ENCODE measurements around the gene PFDN1. TPM values are rescaled to one million over a fixed set of nuclear protein-coding genes. Genes with fewer than 3 reads are reported as not detected.

Gene PFDN1
- total and polyA plus RNA-seq, 9 of the 15 experiments (the other 6 are each of a cell fraction or from before 2014, with no cell fraction given) = 45.5 to 215 (median 78.0) TPM

GRCh38 chr5:140338336-140338735 is 35.4 kb upstream of the PFDN1 start:
- no peaks in the 10 kb centered on the region for H4K20me1 ChIP-seq (replicated peaks; ENCODE audit: control insufficient read depth, insufficient read depth, low read length)
- ChIA-PET CTCF (ENCODE audit: low intra/inter-chr PET ratio) (no interaction called here), POLR2A (interaction anchor here (1.5 kb wide), 1 partner anchor 13 kb away, joined by 4 read pairs; no protein-coding TSS in a partner anchor)
- intact Hi-C loops (cut with micrococcal nuclease) = no loop called here
- H3K4me3 ChIP-seq = no peak overlapping the region
- H3K9ac ChIP-seq (ENCODE audit: insufficient read depth in 1 of 2, low read depth in 2 of 2, low read length in 2 of 2) = no peak overlapping the region
- H3K79me2 ChIP-seq (ENCODE audit: control insufficient read depth, insufficient read depth, low read length) = no peaks in the 10 kb centered on the region
- no peak for DNase-seq (ENCODE audit: extremely low read depth in 1 of 4, low spot score in 3 of 4)
- no peak overlapping the region for H3K4me2 ChIP-seq (ENCODE audit: insufficient read depth, low read length)
- no peak overlapping the region for H3K27ac ChIP-seq (ENCODE audit: extremely low read depth, low read depth, low read length)
- FAIRE-seq = no peak
- H3K4me1 ChIP-seq (replicated peaks in 1 of 2; ENCODE audit: control insufficient read depth in 2 of 2, insufficient read depth in 2 of 2, low read length in 2 of 2) = peaks cover 0 to 7% of the 10 kb centered on the region in 2 experiments; a peak in 1 of 5 replicates
- no peak for ATAC-seq
- WGBS (ENCODE audit: insufficient coverage, low coverage, missing lambda C conversion rate) = 15% methylated on average over 3 of the region's 3 CpGs
- H2AFZ ChIP-seq (ENCODE audit: low read depth, low read length) = no peak overlapping the region
- H3K9me3 ChIP-seq (replicated peaks; ENCODE audit: control insufficient read depth, insufficient read depth, low read depth, low read length) = no peaks in the 10 kb centered on the region
- H3K9me1 ChIP-seq (ENCODE audit: control insufficient read depth, insufficient read depth, low read length) = no peaks in the 10 kb centered on the region
- H3K27me3 ChIP-seq (ENCODE audit: control insufficient read depth in 2 of 2, insufficient read depth in 2 of 2, low read length in 2 of 2) = no peaks in the 10 kb centered on the region
- in situ Hi-C loops (cut with MboI) = no loop called here
- BruUV-seq (replicated peaks) = no TSS peak
- H3K36me3 ChIP-seq (ENCODE audit: control insufficient read depth, insufficient read depth, low read length) = no peaks in the 10 kb centered on the region
- TF ChIP-seq, protein P1, sequence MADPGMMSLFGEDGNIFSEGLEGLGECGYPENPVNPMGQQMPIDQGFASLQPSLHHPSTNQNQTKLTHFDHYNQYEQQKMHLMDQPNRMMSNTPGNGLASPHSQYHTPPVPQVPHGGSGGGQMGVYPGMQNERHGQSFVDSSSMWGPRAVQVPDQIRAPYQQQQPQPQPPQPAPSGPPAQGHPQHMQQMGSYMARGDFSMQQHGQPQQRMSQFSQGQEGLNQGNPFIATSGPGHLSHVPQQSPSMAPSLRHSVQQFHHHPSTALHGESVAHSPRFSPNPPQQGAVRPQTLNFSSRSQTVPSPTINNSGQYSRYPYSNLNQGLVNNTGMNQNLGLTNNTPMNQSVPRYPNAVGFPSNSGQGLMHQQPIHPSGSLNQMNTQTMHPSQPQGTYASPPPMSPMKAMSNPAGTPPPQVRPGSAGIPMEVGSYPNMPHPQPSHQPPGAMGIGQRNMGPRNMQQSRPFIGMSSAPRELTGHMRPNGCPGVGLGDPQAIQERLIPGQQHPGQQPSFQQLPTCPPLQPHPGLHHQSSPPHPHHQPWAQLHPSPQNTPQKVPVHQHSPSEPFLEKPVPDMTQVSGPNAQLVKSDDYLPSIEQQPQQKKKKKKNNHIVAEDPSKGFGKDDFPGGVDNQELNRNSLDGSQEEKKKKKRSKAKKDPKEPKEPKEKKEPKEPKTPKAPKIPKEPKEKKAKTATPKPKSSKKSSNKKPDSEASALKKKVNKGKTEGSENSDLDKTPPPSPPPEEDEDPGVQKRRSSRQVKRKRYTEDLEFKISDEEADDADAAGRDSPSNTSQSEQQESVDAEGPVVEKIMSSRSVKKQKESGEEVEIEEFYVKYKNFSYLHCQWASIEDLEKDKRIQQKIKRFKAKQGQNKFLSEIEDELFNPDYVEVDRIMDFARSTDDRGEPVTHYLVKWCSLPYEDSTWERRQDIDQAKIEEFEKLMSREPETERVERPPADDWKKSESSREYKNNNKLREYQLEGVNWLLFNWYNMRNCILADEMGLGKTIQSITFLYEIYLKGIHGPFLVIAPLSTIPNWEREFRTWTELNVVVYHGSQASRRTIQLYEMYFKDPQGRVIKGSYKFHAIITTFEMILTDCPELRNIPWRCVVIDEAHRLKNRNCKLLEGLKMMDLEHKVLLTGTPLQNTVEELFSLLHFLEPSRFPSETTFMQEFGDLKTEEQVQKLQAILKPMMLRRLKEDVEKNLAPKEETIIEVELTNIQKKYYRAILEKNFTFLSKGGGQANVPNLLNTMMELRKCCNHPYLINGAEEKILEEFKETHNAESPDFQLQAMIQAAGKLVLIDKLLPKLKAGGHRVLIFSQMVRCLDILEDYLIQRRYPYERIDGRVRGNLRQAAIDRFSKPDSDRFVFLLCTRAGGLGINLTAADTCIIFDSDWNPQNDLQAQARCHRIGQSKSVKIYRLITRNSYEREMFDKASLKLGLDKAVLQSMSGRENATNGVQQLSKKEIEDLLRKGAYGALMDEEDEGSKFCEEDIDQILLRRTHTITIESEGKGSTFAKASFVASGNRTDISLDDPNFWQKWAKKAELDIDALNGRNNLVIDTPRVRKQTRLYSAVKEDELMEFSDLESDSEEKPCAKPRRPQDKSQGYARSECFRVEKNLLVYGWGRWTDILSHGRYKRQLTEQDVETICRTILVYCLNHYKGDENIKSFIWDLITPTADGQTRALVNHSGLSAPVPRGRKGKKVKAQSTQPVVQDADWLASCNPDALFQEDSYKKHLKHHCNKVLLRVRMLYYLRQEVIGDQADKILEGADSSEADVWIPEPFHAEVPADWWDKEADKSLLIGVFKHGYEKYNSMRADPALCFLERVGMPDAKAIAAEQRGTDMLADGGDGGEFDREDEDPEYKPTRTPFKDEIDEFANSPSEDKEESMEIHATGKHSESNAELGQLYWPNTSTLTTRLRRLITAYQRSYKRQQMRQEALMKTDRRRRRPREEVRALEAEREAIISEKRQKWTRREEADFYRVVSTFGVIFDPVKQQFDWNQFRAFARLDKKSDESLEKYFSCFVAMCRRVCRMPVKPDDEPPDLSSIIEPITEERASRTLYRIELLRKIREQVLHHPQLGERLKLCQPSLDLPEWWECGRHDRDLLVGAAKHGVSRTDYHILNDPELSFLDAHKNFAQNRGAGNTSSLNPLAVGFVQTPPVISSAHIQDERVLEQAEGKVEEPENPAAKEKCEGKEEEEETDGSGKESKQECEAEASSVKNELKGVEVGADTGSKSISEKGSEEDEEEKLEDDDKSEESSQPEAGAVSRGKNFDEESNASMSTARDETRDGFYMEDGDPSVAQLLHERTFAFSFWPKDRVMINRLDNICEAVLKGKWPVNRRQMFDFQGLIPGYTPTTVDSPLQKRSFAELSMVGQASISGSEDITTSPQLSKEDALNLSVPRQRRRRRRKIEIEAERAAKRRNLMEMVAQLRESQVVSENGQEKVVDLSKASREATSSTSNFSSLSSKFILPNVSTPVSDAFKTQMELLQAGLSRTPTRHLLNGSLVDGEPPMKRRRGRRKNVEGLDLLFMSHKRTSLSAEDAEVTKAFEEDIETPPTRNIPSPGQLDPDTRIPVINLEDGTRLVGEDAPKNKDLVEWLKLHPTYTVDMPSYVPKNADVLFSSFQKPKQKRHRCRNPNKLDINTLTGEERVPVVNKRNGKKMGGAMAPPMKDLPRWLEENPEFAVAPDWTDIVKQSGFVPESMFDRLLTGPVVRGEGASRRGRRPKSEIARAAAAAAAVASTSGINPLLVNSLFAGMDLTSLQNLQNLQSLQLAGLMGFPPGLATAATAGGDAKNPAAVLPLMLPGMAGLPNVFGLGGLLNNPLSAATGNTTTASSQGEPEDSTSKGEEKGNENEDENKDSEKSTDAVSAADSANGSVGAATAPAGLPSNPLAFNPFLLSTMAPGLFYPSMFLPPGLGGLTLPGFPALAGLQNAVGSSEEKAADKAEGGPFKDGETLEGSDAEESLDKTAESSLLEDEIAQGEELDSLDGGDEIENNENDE (IDR thresholded peaks at IDR 0.05; ENCODE audit: low read depth, low read length) = no peak
- TF ChIP-seq ERF (CRISPR knock-in tag; IDR thresholded peaks at IDR 0.05) (no peak), TCF7 (IDR thresholded peaks at IDR 0.05; ENCODE audit: borderline replicate concordance) (no peak), MCM5 (IDR thresholded peaks at IDR 0.05; ENCODE audit: low read depth) (no peak), ZNF143 (CRISPR knock-in tag; IDR thresholded peaks at IDR 0.05) (no peak), ZKSCAN1 (IDR thresholded peaks at IDR 0.05; ENCODE audit: low read depth, low read length) (no peak), RBBP5 (IDR thresholded peaks at IDR 0.05; ENCODE audit: borderline replicate concordance, insufficient read depth, low read length, poor library complexity, severe bottlenecking) (no peak), EP400 (IDR thresholded peaks at IDR 0.05) (no peak), STAT5A (IDR thresholded peaks at IDR 0.05; ENCODE audit: borderline replicate concordance, low read length) (no peak), XRCC4 (IDR thresholded peaks at IDR 0.05; ENCODE audit: extremely low read depth, insufficient read depth, insufficient read length) (no peak)

Measured in K562 (cell line).